ENCODE measurements around the gene TMEM179B. TPM values are rescaled to one million over a fixed set of nuclear protein-coding genes. Genes with fewer than 3 reads are reported as not detected.

TMEM179B gene
- total and polyA plus RNA-seq, 9 of the 15 experiments (the other 6 are each of a cell fraction or from before 2014, with no cell fraction given), result 27.7 to 105 (median 37.0) TPM

GRCh38 chr11:62805076-62805892 lies 18.1 kb downstream of the TMEM179B start, which contains the start of gene NXF1 (continued):
- no peak for TF ChIP-seq ZBTB34 (CRISPR knock-in tag; IDR thresholded peaks at IDR 0.05)
- TF ChIP-seq STAG1 (CRISPR knock-in tag; IDR thresholded peaks at IDR 0.05; ENCODE audit: borderline replicate concordance), result peak; percentile 42
- peak; percentile 91 for TF ChIP-seq E2F1 (CRISPR knock-in tag; IDR thresholded peaks at IDR 0.05)
- TF ChIP-seq ZNF143 (CRISPR knock-in tag; IDR thresholded peaks at IDR 0.05), result 0 out of 2 replicates have a peak, but pooled peaks have one; percentile 19
- peak; percentile 58 to 99; a peak in 2 of 4 replicates for TF ChIP-seq NONO (IDR thresholded peaks at IDR 0.05; ENCODE audit: low read depth in 2 of 2, low read length in 1 of 2)
- no peak for TF ChIP-seq NFATC3 (IDR thresholded peaks at IDR 0.05)
- no peak for TF ChIP-seq PRDM10 (IDR thresholded peaks at IDR 0.05; ENCODE audit: partially characterized antibody)
- peak; percentile 57; the same call in 1 of the 2 replicates for TF ChIP-seq ZBTB7A (IDR thresholded peaks at IDR 0.05; ENCODE audit: borderline replicate concordance, control insufficient read depth, low read depth, low read length)
- no peak for TF ChIP-seq FOXO4 (CRISPR knock-in tag; IDR thresholded peaks at IDR 0.05)
- 0 out of 2 replicates have a peak, but pooled peaks have one; percentile 30 for TF ChIP-seq MEF2A (IDR thresholded peaks at IDR 0.05; ENCODE audit: control insufficient read depth, low read depth, low read length)
- TF ChIP-seq KHSRP (IDR thresholded peaks at IDR 0.05), result peak; percentile 57; the same call in 1 of the 2 replicates
- peak; percentile 52 for TF ChIP-seq L3MBTL2 (IDR thresholded peaks at IDR 0.05)
- TF ChIP-seq TAF7 (tag; IDR thresholded peaks at IDR 0.05), result peak; percentile 86
- no peak for TF ChIP-seq ZNF785 (CRISPR knock-in tag; IDR thresholded peaks at IDR 0.05)
- TF ChIP-seq CTCF (IDR thresholded peaks at IDR 0.05 in 2 of 3, conservative IDR thresholded peaks at IDR 0.05 in 1 of 3; ENCODE audit: insufficient read depth in 2 of 3, low read depth in 1 of 3, low read length in 3 of 3), result peak in 2 of 3 experiments; percentile 7 to 12; a peak in 2 of 6 replicates
- TF ChIP-seq NFYB (IDR thresholded peaks at IDR 0.05; ENCODE audit: extremely low read depth, insufficient read length), result no peak
- peak; percentile 36; the same call in 1 of the 2 replicates for TF ChIP-seq CHCHD3 (CRISPR knock-in tag; IDR thresholded peaks at IDR 0.05)
